OCI-LY1 (cell line): ENCODE data around the gene ZNF839.

Source experiments
- H2AFZ ChIP-seq: fragments of 200-600 bp; sonication (generic), shearing (Covaris generic); 2 replicates; pipeline ENCODE4 v1.6.0; 2014; ENCODE audit warnings: antibody characterized with exemption, mild to moderate bottlenecking, low read length
- H3F3A ChIP-seq: fragments of 200-600 bp; sonication (generic), shearing (Covaris generic); 2 replicates; pipeline ENCODE4 v1.6.0; 2014; ENCODE audit warnings: mild to moderate bottlenecking, antibody characterized with exemption, low read length, moderate library complexity; ENCODE audit not compliant: insufficient read depth
- H3K27ac ChIP-seq: fragments of 200-600 bp; sonication (generic); 2 replicates; pipeline ENCODE4 v1.5.1; 2014; ENCODE audit warnings: low read length, mixed run types, mild to moderate bottlenecking, low read depth; ENCODE audit not compliant: poor library complexity, severe bottlenecking
- H3K27me3 ChIP-seq: fragments of 200-600 bp; sonication (generic); 2 replicates; pipeline ENCODE4 v1.6.0; 2014; ENCODE audit warnings: antibody characterized with exemption, mild to moderate bottlenecking, low read length, moderate library complexity; ENCODE audit not compliant: insufficient read depth
- H3K36me3 ChIP-seq: fragments of 200-600 bp; sonication (generic); 2 replicates; pipeline ENCODE4 v1.6.1; 2014; ENCODE audit warnings: mild to moderate bottlenecking, antibody characterized with exemption, low read length, moderate library complexity, mixed read lengths; ENCODE audit not compliant: insufficient read depth
- H3K4me1 ChIP-seq: fragments of 200-600 bp; sonication (generic); 2 replicates; pipeline ENCODE4 v1.5.1; 2014; ENCODE audit warnings: mild to moderate bottlenecking, low read length, moderate library complexity; ENCODE audit not compliant: insufficient read depth, severe bottlenecking
- H3K4me2 ChIP-seq: fragments of 200-600 bp; sonication (generic), shearing (Covaris generic); 2 replicates; pipeline ENCODE4 v1.6.1; 2014; ENCODE audit warnings: low read length
- H3K4me3 ChIP-seq: fragments of 200-600 bp; sonication (generic); 2 replicates; pipeline ENCODE4 v1.5.1; 2014; ENCODE audit warnings: low read length, low read depth, mild to moderate bottlenecking, mixed read lengths; ENCODE audit not compliant: poor library complexity, severe bottlenecking
- H3K79me2 ChIP-seq: fragments of 200-600 bp; shearing (Covaris generic); 2 replicates; pipeline ENCODE4 v1.6.1; 2016; ENCODE audit warnings: mixed run types, low read length, mixed read lengths; ENCODE audit not compliant: insufficient read depth
- H3K9ac ChIP-seq: fragments of 200-600 bp; sonication (generic), shearing (Covaris generic); 2 replicates; pipeline ENCODE4 v1.6.1; 2014; ENCODE audit warnings: mild to moderate bottlenecking, low read length, mixed read lengths
- H3K9me2 ChIP-seq: fragments of 200-600 bp; sonication (generic), shearing (Covaris generic); 2 replicates; pipeline ENCODE4 v1.6.1; 2014; ENCODE audit warnings: low read depth, mild to moderate bottlenecking, low read length, mixed read lengths
- H3K9me3 ChIP-seq: fragments of 200-600 bp; shearing (Covaris generic); 2 replicates; pipeline ENCODE4 v1.6.1; 2014; ENCODE audit warnings: low read length, mixed read lengths
- H4K20me1 ChIP-seq: fragments of 200-600 bp; sonication (generic), shearing (Covaris generic); 2 replicates; pipeline ENCODE4 v1.6.0; 2016; ENCODE audit warnings: mild to moderate bottlenecking, low read length; ENCODE audit not compliant: insufficient read depth
- CTCF ChIP-seq: fragments of 200-600 bp; sonication (generic), shearing (Covaris generic); IDR thresholded peaks from 2 replicates; pipeline ENCODE4 v1.5.1; 2017; ENCODE audit warnings: mild to moderate bottlenecking, antibody characterized with exemption, low read length, moderate library complexity, mixed read lengths
- EZH2 ChIP-seq: fragments of 200-600 bp; sonication (generic), shearing (Covaris generic); IDR thresholded peaks from 2 replicates; pipeline ENCODE4 v1.8.0; 2017; ENCODE audit warnings: borderline replicate concordance, mixed run types, mild to moderate bottlenecking, antibody characterized with exemption, low read length, moderate library complexity, mixed read lengths

The ZNF839 gene

GRCh38 chr14:102353126-102353619, 33.6 kb downstream of the ZNF839 start:
- no peaks in the 10 kb centered on the region for H3K79me2 ChIP-seq
- peaks cover 43% of the 10 kb centered on the region for H3K36me3 ChIP-seq
- no peak overlapping the region for H3K4me3 ChIP-seq
- H3K27me3 ChIP-seq: no peaks in the 10 kb centered on the region
- no peaks in the 10 kb centered on the region for H3K9me3 ChIP-seq
- no peak overlapping the region for H3K9ac ChIP-seq
- TF ChIP-seq CTCF (no peak), EZH2 (no peak)
- H4K20me1 ChIP-seq: no peaks in the 10 kb centered on the region
- H3F3A ChIP-seq: no peaks in the 10 kb centered on the region
- no peak overlapping the region for H3K4me2 ChIP-seq
- no peaks in the 10 kb centered on the region for H3K9me2 ChIP-seq
- H3K4me1 ChIP-seq: no peaks in the 10 kb centered on the region
- no peak overlapping the region for H3K27ac ChIP-seq
- no peak overlapping the region for H2AFZ ChIP-seq

- no peaks in the 10 kb centered on the region for H3K9me2 ChIP-seq
- no peak overlapping the region for H3K27ac ChIP-seq
- peaks cover 22% of the 10 kb centered on the region; the same call in 1 of the 2 replicates for H3K36me3 ChIP-seq
- H3K4me1 ChIP-seq: no peaks in the 10 kb centered on the region
- no peaks in the 10 kb centered on the region for H3K27me3 ChIP-seq
- no peak for TF ChIP-seq CTCF
- no peak for TF ChIP-seq EZH2
- no peaks in the 10 kb centered on the region for H3F3A ChIP-seq
- H3K4me2 ChIP-seq: no peak overlapping the region
- no peak overlapping the region for H2AFZ ChIP-seq
- H3K4me3 ChIP-seq: no peak overlapping the region
- no peaks in the 10 kb centered on the region for H3K9me3 ChIP-seq
- no peaks in the 10 kb centered on the region for H4K20me1 ChIP-seq
- no peak overlapping the region for H3K9ac ChIP-seq
- H3K79me2 ChIP-seq: no peaks in the 10 kb centered on the region
These were observed 36.7 kb downstream of the ZNF839 start for GRCh38 chr14:102356280-102356679.

- H3K9me3 ChIP-seq: no peaks in the 10 kb centered on the region
- no peak overlapping the region for H3K9ac ChIP-seq
- H2AFZ ChIP-seq: no peak overlapping the region
- H4K20me1 ChIP-seq: no peaks in the 10 kb centered on the region
- peaks cover 11% of the 10 kb centered on the region; the same call in 1 of the 2 replicates for H3K36me3 ChIP-seq
- peaks cover 19% of the 10 kb centered on the region for H3K4me1 ChIP-seq
- no peaks in the 10 kb centered on the region for H3K27me3 ChIP-seq
- TF ChIP-seq EZH2: no peak
- no peaks in the 10 kb centered on the region for H3K9me2 ChIP-seq
- H3K27ac ChIP-seq: no peak overlapping the region
- no peaks in the 10 kb centered on the region for H3K79me2 ChIP-seq
- no peaks in the 10 kb centered on the region for H3F3A ChIP-seq
- no peak overlapping the region for H3K4me2 ChIP-seq
- no peak overlapping the region for H3K4me3 ChIP-seq
These were observed 39.8 kb downstream of the ZNF839 start for GRCh38 chr14:102359341-102359740.

- H3K36me3 ChIP-seq: peaks cover 10% of the 10 kb centered on the region; the same call in 1 of the 2 replicates
- H3K27me3 ChIP-seq: no peaks in the 10 kb centered on the region
- TF ChIP-seq EZH2 (no peak), CTCF (no peak)
- no peak overlapping the region for H2AFZ ChIP-seq
- H3K9me3 ChIP-seq: no peaks in the 10 kb centered on the region
- H3K4me3 ChIP-seq: no peak overlapping the region
- peaks cover 19% of the 10 kb centered on the region for H3K4me1 ChIP-seq
- H3K9ac ChIP-seq: no peak overlapping the region
- no peaks in the 10 kb centered on the region for H3K9me2 ChIP-seq
- no peaks in the 10 kb centered on the region for H4K20me1 ChIP-seq
- H3K4me2 ChIP-seq: no peak overlapping the region
- H3K79me2 ChIP-seq: no peaks in the 10 kb centered on the region
- no peaks in the 10 kb centered on the region for H3F3A ChIP-seq
- no peak overlapping the region for H3K27ac ChIP-seq
These were observed 40.8 kb downstream of the ZNF839 start for GRCh38 chr14:102360388-102360787.
